Fibroblast of skin of right quadriceps (primary cell): Measurements from ENCODE around the gene TSC2.

Source experiments
- DNase-seq: peaks from one replicate; pipeline ENCODE4 v3.0.0-alpha.2; 2013

TSC2 gene

GRCh38 chr16:2044541-2044940, 3.2 kb upstream of the TSC2 start:
- DNase-seq, result no peak

GRCh38 chr16:2045965-2046892, 1.6 kb upstream of the TSC2 start:
- DNase-seq, result no peak

GRCh38 chr16:2046893-2047329, 874 bp upstream of the TSC2 start:
- no peak for DNase-seq

GRCh38 chr16:2048116-2048543, 345 bp downstream of the TSC2 start:
- no peak for DNase-seq

- no peak for DNase-seq
Measured at GRCh38 chr16:2053211-2053610, 5.4 kb downstream of the TSC2 start.

- no peak for DNase-seq
Measured at GRCh38 chr16:2053897-2054296, 6.1 kb downstream of the TSC2 start.

GRCh38 chr16:2054543-2055245, 6.9 kb downstream of the TSC2 start:
- no peak for DNase-seq

GRCh38 chr16:2056077-2056476, 8.3 kb downstream of the TSC2 start:
- DNase-seq, result no peak

GRCh38 chr16:2056681-2057407, 9.1 kb downstream of the TSC2 start:
- DNase-seq, result no peak

GRCh38 chr16:2057438-2057837, 9.7 kb downstream of the TSC2 start:
- DNase-seq, result no peak

GRCh38 chr16:2058420-2058819, 10.6 kb downstream of the TSC2 start:
- no peak for DNase-seq

- DNase-seq, result no peak
Measured at GRCh38 chr16:2058872-2059271, 11.1 kb downstream of the TSC2 start.

GRCh38 chr16:2060346-2060745, 12.6 kb downstream of the TSC2 start:
- DNase-seq, result no peak

GRCh38 chr16:2061023-2061422, 13.2 kb downstream of the TSC2 start:
- DNase-seq, result no peak

- no peak for DNase-seq
Measured at GRCh38 chr16:2061526-2061925, 13.7 kb downstream of the TSC2 start.

GRCh38 chr16:2062801-2063200, 15.0 kb downstream of the TSC2 start:
- DNase-seq, result no peak

- DNase-seq, result no peak
Measured at GRCh38 chr16:2063861-2064260, 16.1 kb downstream of the TSC2 start.

- no peak for DNase-seq
Measured at GRCh38 chr16:2064368-2064945, 16.7 kb downstream of the TSC2 start.

GRCh38 chr16:2066139-2066538, 18.4 kb downstream of the TSC2 start:
- DNase-seq, result no peak

GRCh38 chr16:2070576-2071453, 23.0 kb downstream of the TSC2 start:
- DNase-seq, result no peak

- DNase-seq, result no peak
Measured at GRCh38 chr16:2071454-2072202, 23.8 kb downstream of the TSC2 start.
